Measurements from ENCODE around the gene SNX33.

GRCh38 chr15:75620841-75621391, 26.8 kb upstream of the SNX33 start:
- TF ChIP-seq CTCF (IDR thresholded peaks at IDR 0.05) (no peak), EZH2 (IDR thresholded peaks at IDR 0.05; ENCODE audit: borderline replicate concordance, insufficient read depth, low read depth, low read length, poor library complexity, severe bottlenecking) (no peak)
